Measurements from ENCODE around the gene DGAT2L6. TPM values are rescaled to one million over a fixed set of nuclear protein-coding genes. Genes with fewer than 3 reads are reported as not detected.

DGAT2L6 gene
- total RNA-seq, 4 donors from 2014 or later, result not detected

DNA sequence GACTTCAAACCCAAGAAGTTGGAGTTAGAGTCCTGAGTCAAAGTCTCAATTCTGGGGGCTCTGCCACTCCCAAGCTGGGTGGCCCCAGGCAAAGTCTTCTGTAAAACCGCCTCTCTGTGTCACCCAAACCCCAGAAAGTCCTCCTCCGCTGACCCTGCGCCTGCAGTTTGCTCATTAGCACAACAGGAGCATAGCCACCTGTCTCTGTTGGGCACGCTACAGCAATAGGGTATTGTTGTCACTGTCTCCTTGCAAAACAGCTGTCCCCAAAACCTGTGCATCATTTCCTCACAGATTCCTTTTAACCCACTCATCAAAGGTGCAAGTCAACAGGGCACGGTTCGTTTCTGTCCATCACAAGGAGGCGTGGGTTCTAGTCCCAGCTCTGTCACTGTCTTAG, 8.0 kb upstream of the DGAT2L6 start:
- H3K9me3 ChIP-seq, result no peaks in the 10 kb centered on the region
- no peaks in the 10 kb centered on the region for H3K4me1 ChIP-seq
- intact Hi-C loops (cut with DNase I; ENCODE audit: low total_unique reads), result no loop called here
- H3K27ac ChIP-seq, result no peak overlapping the region
- TF ChIP-seq, protein P1, sequence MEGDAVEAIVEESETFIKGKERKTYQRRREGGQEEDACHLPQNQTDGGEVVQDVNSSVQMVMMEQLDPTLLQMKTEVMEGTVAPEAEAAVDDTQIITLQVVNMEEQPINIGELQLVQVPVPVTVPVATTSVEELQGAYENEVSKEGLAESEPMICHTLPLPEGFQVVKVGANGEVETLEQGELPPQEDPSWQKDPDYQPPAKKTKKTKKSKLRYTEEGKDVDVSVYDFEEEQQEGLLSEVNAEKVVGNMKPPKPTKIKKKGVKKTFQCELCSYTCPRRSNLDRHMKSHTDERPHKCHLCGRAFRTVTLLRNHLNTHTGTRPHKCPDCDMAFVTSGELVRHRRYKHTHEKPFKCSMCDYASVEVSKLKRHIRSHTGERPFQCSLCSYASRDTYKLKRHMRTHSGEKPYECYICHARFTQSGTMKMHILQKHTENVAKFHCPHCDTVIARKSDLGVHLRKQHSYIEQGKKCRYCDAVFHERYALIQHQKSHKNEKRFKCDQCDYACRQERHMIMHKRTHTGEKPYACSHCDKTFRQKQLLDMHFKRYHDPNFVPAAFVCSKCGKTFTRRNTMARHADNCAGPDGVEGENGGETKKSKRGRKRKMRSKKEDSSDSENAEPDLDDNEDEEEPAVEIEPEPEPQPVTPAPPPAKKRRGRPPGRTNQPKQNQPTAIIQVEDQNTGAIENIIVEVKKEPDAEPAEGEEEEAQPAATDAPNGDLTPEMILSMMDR (IDR thresholded peaks at IDR 0.05 in 4 of 5, conservative IDR thresholded peaks at IDR 0.05 in 1 of 5), result no peak
- TF ChIP-seq POLR2A (IDR thresholded peaks at IDR 0.05), result no peak
- no peak overlapping the region for H3K4me3 ChIP-seq
- no peak for DNase-seq
- H3K36me3 ChIP-seq, result peaks cover 0 to 6% of the 10 kb centered on the region in 2 donors
- ATAC-seq, result no peak
- in situ Hi-C loops (cut with MboI; ENCODE audit: low sequenced_read_pairs in 4 of 4), result no loop called here
- no peaks in the 10 kb centered on the region for H3K27me3 ChIP-seq

DNA sequence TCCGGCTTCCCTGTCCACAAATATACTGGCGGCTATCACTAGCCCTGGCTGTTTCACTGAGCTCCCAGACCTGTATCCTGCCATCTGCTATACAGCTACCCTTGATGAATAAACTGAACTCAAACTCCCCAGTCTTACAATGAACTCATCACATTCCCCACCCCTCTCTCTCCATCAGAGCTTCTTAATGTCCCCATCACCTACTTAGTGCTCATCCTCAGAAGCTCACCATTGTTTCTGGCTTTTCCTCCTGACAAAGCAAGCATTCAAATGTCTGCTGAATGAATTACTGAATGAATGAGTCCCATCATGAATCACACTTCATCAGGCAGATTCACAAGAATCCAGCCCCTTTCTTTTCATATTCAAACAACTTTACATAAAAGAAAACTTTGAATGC, 5.7 kb upstream of the DGAT2L6 start:
- ATAC-seq, result no peak
- TF ChIP-seq, protein P1 (IDR thresholded peaks at IDR 0.05 in 4 of 5, conservative IDR thresholded peaks at IDR 0.05 in 1 of 5), result no peak
- no peak for TF ChIP-seq POLR2A (IDR thresholded peaks at IDR 0.05)

DNA sequence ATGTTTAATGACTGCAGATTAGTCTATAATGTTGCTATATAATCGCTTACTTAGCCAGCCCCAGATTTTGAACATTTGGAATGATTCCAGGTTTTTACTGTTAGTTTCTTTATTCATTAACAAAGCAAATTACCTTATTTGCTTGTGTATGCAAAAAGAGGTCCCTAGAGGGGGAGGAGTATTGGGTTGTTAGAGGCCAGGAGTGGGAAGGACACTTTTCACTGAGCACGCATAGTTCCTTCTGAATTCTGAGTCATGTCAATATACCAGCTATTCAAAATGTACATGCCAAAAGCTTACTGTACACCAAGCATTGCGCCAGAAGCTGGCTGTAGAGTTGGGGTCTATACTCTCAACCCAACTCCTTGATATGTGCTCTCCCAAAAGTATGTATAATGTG, 5.1 kb upstream of the DGAT2L6 start:
- DNase-seq (no peak), ATAC-seq (no peak)
- intact Hi-C loops (cut with DNase I; ENCODE audit: low total_unique reads), result no loop called here
- no peaks in the 10 kb centered on the region for H3K36me3 ChIP-seq
- H3K27me3 ChIP-seq, result no peaks in the 10 kb centered on the region
- no peaks in the 10 kb centered on the region for H3K4me1 ChIP-seq
- no peak for TF ChIP-seq POLR2A (IDR thresholded peaks at IDR 0.05)
- TF ChIP-seq, protein P1 (IDR thresholded peaks at IDR 0.05 in 4 of 5, conservative IDR thresholded peaks at IDR 0.05 in 1 of 5), result no peak
- H3K4me3 ChIP-seq, result no peak overlapping the region
- in situ Hi-C loops (cut with MboI; ENCODE audit: low sequenced_read_pairs in 4 of 4), result no loop called here
- H3K27ac ChIP-seq, result no peak overlapping the region
- no peaks in the 10 kb centered on the region for H3K9me3 ChIP-seq

More for the DNA sequence above, 5.7 kb upstream of the DGAT2L6 start:
- H3K4me1 ChIP-seq, result no peaks in the 10 kb centered on the region
- in situ Hi-C loops (cut with MboI; ENCODE audit: low sequenced_read_pairs in 4 of 4) (no loop called here), intact Hi-C loops (cut with DNase I; ENCODE audit: low total_unique reads) (no loop called here)
- H3K4me3 ChIP-seq, result no peak overlapping the region
- no peak overlapping the region for H3K27ac ChIP-seq
- H3K27me3 ChIP-seq, result no peaks in the 10 kb centered on the region
- DNase-seq, result no peak
- no peaks in the 10 kb centered on the region for H3K36me3 ChIP-seq
- no peaks in the 10 kb centered on the region for H3K9me3 ChIP-seq

- H3K4me3 ChIP-seq, result no peak overlapping the region
- ATAC-seq (no peak), DNase-seq (no peak)
- TF ChIP-seq POLR2A (IDR thresholded peaks at IDR 0.05), result no peak
- TF ChIP-seq, protein P1 (IDR thresholded peaks at IDR 0.05 in 4 of 5, conservative IDR thresholded peaks at IDR 0.05 in 1 of 5), result no peak
- in situ Hi-C loops (cut with MboI; ENCODE audit: low sequenced_read_pairs in 4 of 4) (no loop called here), intact Hi-C loops (cut with DNase I; ENCODE audit: low total_unique reads) (no loop called here)
- H3K9me3 ChIP-seq, result no peaks in the 10 kb centered on the region
- H3K27me3 ChIP-seq, result no peaks in the 10 kb centered on the region
- H3K27ac ChIP-seq, result no peak overlapping the region
- no peaks in the 10 kb centered on the region for H3K36me3 ChIP-seq
- H3K4me1 ChIP-seq, result no peaks in the 10 kb centered on the region
Measured at GRCh38 chrX:70172964-70173363, 4.3 kb upstream of the DGAT2L6 start.

GRCh38 chrX:70174754-70175153, 2.5 kb upstream of the DGAT2L6 start:
- TF ChIP-seq POLR2A (IDR thresholded peaks at IDR 0.05), result no peak
- TF ChIP-seq, protein P1 (IDR thresholded peaks at IDR 0.05 in 4 of 5, conservative IDR thresholded peaks at IDR 0.05 in 1 of 5), result no peak
- H3K4me1 ChIP-seq, result no peaks in the 10 kb centered on the region
- in situ Hi-C loops (cut with MboI; ENCODE audit: low sequenced_read_pairs in 4 of 4), result no loop called here
- no peaks in the 10 kb centered on the region for H3K27me3 ChIP-seq
- no peak overlapping the region for H3K27ac ChIP-seq
- no peak overlapping the region for H3K4me3 ChIP-seq
- DNase-seq (no peak), ATAC-seq (no peak)
- intact Hi-C loops (cut with DNase I; ENCODE audit: low total_unique reads), result no loop called here
- no peaks in the 10 kb centered on the region for H3K9me3 ChIP-seq
- H3K36me3 ChIP-seq, result no peaks in the 10 kb centered on the region

All from gastrocnemius medialis (tissue), 4 donors.